HepG2 (cell line): ENCODE measurements around the gene CYP2W1. TPM values are rescaled to one million over a fixed set of nuclear protein-coding genes. Genes with fewer than 3 reads are reported as not detected.

Experiments used
- DMAP1 ChIP-seq: IDR thresholded peaks from 2 replicates; pipeline ENCODE4 v1.6.1; 2016
- EED ChIP-seq: sonication (generic); formaldehyde crosslinking; IDR thresholded peaks from 2 replicates; pipeline ENCODE4 v1.5.0; 2020; ENCODE audit warnings: mild to moderate bottlenecking, missing genetic modification reagents
- ELF3 ChIP-seq: IDR thresholded peaks from 2 replicates; pipeline ENCODE4 v1.6.1; 2016; ENCODE audit warnings: missing genetic modification reagents, missing compliant biosample characterization
- FOXA1 ChIP-seq, 2 experiments: fragments of 450-650 bp in 1 of 2; sonication (generic) in 1 of 2; formaldehyde crosslinking in 1 of 2; IDR thresholded peaks; 2 replicates each; pipeline versions ENCODE4 v1.4.0 to v1.6.1; 2016 to 2020; ENCODE audit warnings: missing genetic modification reagents in 1 of 2
- FUBP1 ChIP-seq: sonication (generic); formaldehyde crosslinking; IDR thresholded peaks from 2 replicates; pipeline ENCODE4 v1.5.1; 2020; ENCODE audit warnings: missing genetic modification reagents, mild to moderate bottlenecking, borderline replicate concordance
- GATA4 ChIP-seq: sonication (generic); IDR thresholded peaks from 2 replicates; pipeline ENCODE4 v1.6.1; 2016; ENCODE audit warnings: antibody characterized with exemption, low read depth, borderline replicate concordance
- GFI1 ChIP-seq: sonication (generic); formaldehyde crosslinking; IDR thresholded peaks from 2 replicates; pipeline ENCODE4 v1.5.0; 2020; ENCODE audit warnings: missing genetic modification reagents, mild to moderate bottlenecking, borderline replicate concordance
- HMG20A ChIP-seq: IDR thresholded peaks from 2 replicates; pipeline ENCODE4 v1.6.1; 2016; ENCODE audit warnings: borderline replicate concordance
- KLF13 ChIP-seq: sonication (generic); formaldehyde crosslinking; IDR thresholded peaks from 2 replicates; pipeline ENCODE4 v1.4.0; 2020; ENCODE audit warnings: mild to moderate bottlenecking, missing genetic modification reagents
- NCOR1 ChIP-seq: fragments of 200-600 bp; sonication (generic); IDR thresholded peaks from 2 replicates; pipeline ENCODE4 v1.7.0; 2017; ENCODE audit warnings: antibody characterized with exemption, low read length, borderline replicate concordance
- NFKBIZ ChIP-seq: IDR thresholded peaks from 2 replicates; pipeline ENCODE4 v1.6.1; 2018; ENCODE audit warnings: missing genetic modification reagents, missing compliant biosample characterization
- NONO ChIP-seq, 2 experiments: fragments of 450-650 bp in 1 of 2; sonication (generic) in 1 of 2; formaldehyde crosslinking in 1 of 2; IDR thresholded peaks in 1 of 2; conservative IDR thresholded peaks in 1 of 2; 2 replicates each; pipeline versions ENCODE4 v1.6.1 to v1.8.0; 2017 to 2022; ENCODE audit warnings: mild to moderate bottlenecking in 1 of 2, missing genetic modification reagents in 1 of 2, moderate library complexity in 1 of 2
- PHF8 ChIP-seq: sonication (generic); formaldehyde crosslinking; IDR thresholded peaks from 2 replicates; pipeline ENCODE4 v1.5.0; 2020; ENCODE audit warnings: missing genetic modification reagents
- RBM22 ChIP-seq: fragments of 200-400 bp; formaldehyde crosslinking; optimal IDR thresholded peaks from 2 replicates; pipeline ENCODE3; 2017; ENCODE audit warnings: mild to moderate bottlenecking, low read length, moderate library complexity
- TARDBP ChIP-seq: sonication (generic); formaldehyde crosslinking; IDR thresholded peaks from 2 replicates; pipeline ENCODE4 v1.8.0; 2022; ENCODE audit warnings: mild to moderate bottlenecking, missing genetic modification reagents
- ZBTB21 ChIP-seq: sonication (generic); formaldehyde crosslinking; IDR thresholded peaks from 2 replicates; pipeline ENCODE4 v1.4.0; 2020; ENCODE audit warnings: missing genetic modification reagents
- ZBTB26 ChIP-seq: IDR thresholded peaks from 2 replicates; pipeline ENCODE4 v1.6.1; 2016; ENCODE audit warnings: missing compliant biosample characterization, missing genetic modification reagents, borderline replicate concordance
- ZFP37 ChIP-seq: sonication (generic); formaldehyde crosslinking; IDR thresholded peaks from 2 replicates; pipeline ENCODE4 v1.4.0; 2020; ENCODE audit warnings: missing genetic modification reagents, borderline replicate concordance
- ZNF225 ChIP-seq: sonication (generic); formaldehyde crosslinking; IDR thresholded peaks from 2 replicates; pipeline ENCODE4 v1.4.0; 2020; ENCODE audit warnings: mild to moderate bottlenecking, missing genetic modification reagents
- ZNF558 ChIP-seq: sonication (generic); formaldehyde crosslinking; IDR thresholded peaks from 2 replicates; pipeline ENCODE4 v1.9.0; 2022; ENCODE audit warnings: mild to moderate bottlenecking, missing genetic modification reagents, borderline replicate concordance
- ZNF749 ChIP-seq: sonication (generic); formaldehyde crosslinking; IDR thresholded peaks from 2 replicates; pipeline ENCODE4 v1.8.0; 2022; ENCODE audit warnings: mild to moderate bottlenecking, missing genetic modification reagents, moderate library complexity, borderline replicate concordance
- ZSCAN31 ChIP-seq: sonication (generic); formaldehyde crosslinking; IDR thresholded peaks from 2 replicates; pipeline ENCODE4 v1.5.0; 2020; ENCODE audit warnings: low read depth, mild to moderate bottlenecking, missing genetic modification reagents
- polyA plus RNA-seq, 8 experiments: library from polyadenylated mRNA; depleted of rRNA in 3 of 8; stranded (reverse) in 7 of 8; unstranded in 1 of 8; fragments of >200 nt; fragmentation: Illumina TruSeq in 4 of 8; extraction: Trizol in 4 of 8; gene quantifications; 2 replicates each; pipeline versions ENCODE4 v1.2.1 to v1.2.3, GENCODE V29; 2011 to 2016; ENCODE audit warnings: low read depth in 4 of 8, missing spikeins in 1 of 8, mixed read lengths in 1 of 8; ENCODE audit not compliant: insufficient read depth in 1 of 8
- total RNA-seq, 5 experiments: library from RNA; depleted of rRNA; stranded (reverse); fragments of >200 nt; fragmentation: Illumina TruSeq; extraction: Trizol; gene quantifications; 2 replicates each; pipeline ENCODE4 v1.2.3, GENCODE V29; 2016; ENCODE audit warnings: low read depth in 1 of 5
- TF ChIP-seq, protein P1 (sequence below): sonication (generic); formaldehyde crosslinking; IDR thresholded peaks from 2 replicates; pipeline ENCODE4 v1.5.1; 2020; ENCODE audit warnings: mild to moderate bottlenecking, moderate library complexity, missing genetic modification reagents
- TF ChIP-seq, protein P2 (sequence below): sonication (generic); formaldehyde crosslinking; IDR thresholded peaks from 2 replicates; pipeline ENCODE4 v1.8.1; 2023; ENCODE audit warnings: mild to moderate bottlenecking, moderate library complexity, missing genetic modification reagents

The CYP2W1 gene
- total and polyA plus RNA-seq, 2 of the 13 experiments (the other 11 are each of a cell fraction or from before 2014, with no cell fraction given), result 19.5 to 31.7 TPM

- TF ChIP-seq FUBP1 (CRISPR knock-in tag), result no peak
- TF ChIP-seq ZFP37 (CRISPR knock-in tag), result peak; percentile 50; the same call in 1 of the 2 replicates
- no peak for TF ChIP-seq ZNF558 (CRISPR knock-in tag)
- TF ChIP-seq GFI1 (CRISPR knock-in tag), result 0 out of 2 replicates have a peak, but pooled peaks have one; percentile 86
- TF ChIP-seq TARDBP (CRISPR knock-in tag), result peak; percentile 84; the same call in 1 of the 2 replicates
- peak; percentile 70 for TF ChIP-seq GATA4
- peak; percentile 57; the same call in 1 of the 2 replicates for TF ChIP-seq ZBTB26 (CRISPR knock-in tag)
- TF ChIP-seq PHF8 (CRISPR knock-in tag), result peak; percentile 63
- TF ChIP-seq, protein P1, sequence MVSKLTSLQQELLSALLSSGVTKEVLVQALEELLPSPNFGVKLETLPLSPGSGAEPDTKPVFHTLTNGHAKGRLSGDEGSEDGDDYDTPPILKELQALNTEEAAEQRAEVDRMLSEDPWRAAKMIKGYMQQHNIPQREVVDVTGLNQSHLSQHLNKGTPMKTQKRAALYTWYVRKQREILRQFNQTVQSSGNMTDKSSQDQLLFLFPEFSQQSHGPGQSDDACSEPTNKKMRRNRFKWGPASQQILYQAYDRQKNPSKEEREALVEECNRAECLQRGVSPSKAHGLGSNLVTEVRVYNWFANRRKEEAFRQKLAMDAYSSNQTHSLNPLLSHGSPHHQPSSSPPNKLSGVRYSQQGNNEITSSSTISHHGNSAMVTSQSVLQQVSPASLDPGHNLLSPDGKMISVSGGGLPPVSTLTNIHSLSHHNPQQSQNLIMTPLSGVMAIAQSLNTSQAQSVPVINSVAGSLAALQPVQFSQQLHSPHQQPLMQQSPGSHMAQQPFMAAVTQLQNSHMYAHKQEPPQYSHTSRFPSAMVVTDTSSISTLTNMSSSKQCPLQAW, result peak; percentile 98
- peak; percentile 80; the same call in 1 of the 2 replicates for TF ChIP-seq DMAP1 (CRISPR knock-in tag)
- TF ChIP-seq NFKBIZ, result peak; percentile 20; the same call in 1 of the 2 replicates
- TF ChIP-seq ZBTB21, result no peak
- TF ChIP-seq, protein P2, sequence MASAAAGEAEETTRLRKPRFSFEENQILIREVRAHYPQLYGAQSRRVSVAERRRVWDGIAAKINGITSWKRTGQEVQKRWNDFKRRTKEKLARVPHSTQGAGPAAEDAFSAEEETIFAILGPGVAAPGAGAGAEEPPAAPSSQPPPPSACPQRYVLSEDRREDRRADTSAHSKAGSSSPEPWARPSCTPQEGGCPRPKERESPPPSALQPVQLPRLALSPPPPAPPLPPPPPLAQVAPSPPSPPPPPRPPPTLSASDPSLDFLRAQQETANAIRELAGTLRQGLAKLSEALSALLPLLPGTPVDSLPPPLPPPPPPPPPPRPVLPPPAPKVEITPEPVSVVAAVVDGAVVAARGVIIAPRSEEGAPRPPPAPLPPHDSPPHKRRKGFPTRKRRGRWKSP (CRISPR knock-in tag), result peak; percentile 82
- peak; percentile 15; the same call in 1 of the 2 replicates for TF ChIP-seq HMG20A (CRISPR knock-in tag)
- TF ChIP-seq EED (CRISPR knock-in tag), result no peak
- TF ChIP-seq ZNF225 (CRISPR knock-in tag), result peak; percentile 70; the same call in 1 of the 2 replicates
- peak; percentile 88 for TF ChIP-seq RBM22
- TF ChIP-seq ZNF749 (CRISPR knock-in tag), result peak; percentile 60; the same call in 1 of the 2 replicates
- no peak; the same call in 1 of the 2 replicates for TF ChIP-seq ELF3 (CRISPR knock-in tag)
- TF ChIP-seq FOXA1 (IDR thresholded peaks at IDR 0.05), result no peak
- TF ChIP-seq FOXA1 (CRISPR knock-in tag; IDR thresholded peaks at IDR 0.05), result peak; percentile 5; the same call in 1 of the 2 replicates
- no peak for TF ChIP-seq NONO (IDR thresholded peaks at IDR 0.05)
- peak; percentile 84 for TF ChIP-seq NONO (CRISPR knock-in tag; conservative IDR thresholded peaks at IDR 0.05)
- TF ChIP-seq ZSCAN31 (CRISPR knock-in tag), result peak; percentile 68; the same call in 1 of the 2 replicates
- TF ChIP-seq NCOR1, result no peak; the same call in 1 of the 2 replicates
- TF ChIP-seq KLF13 (CRISPR knock-in tag), result 0 out of 2 replicates have a peak, but pooled peaks have one; percentile 59
Measured at GRCh38 chr7:977326-978048, 5.5 kb upstream of the CYP2W1 start (continued).
